ENCODE measurements around the gene ADAMTS6.

- TF ChIP-seq ZNF384 (IDR thresholded peaks at IDR 0.05) (no peak), BHLHE40 (IDR thresholded peaks at IDR 0.05; ENCODE audit: borderline replicate concordance) (no peak), TARDBP (IDR thresholded peaks at IDR 0.05) (no peak), FOXA1 (IDR thresholded peaks at IDR 0.05) (no peak)
Measured at GRCh38 chr5:65156933-65157332, 324.8 kb downstream of the ADAMTS6 start.
